A673 (cell line): ENCODE data around the gene PPP1R12C.

Experiments used
- EZH2 ChIP-seq: fragments of 200-600 bp; sonication (generic); IDR thresholded peaks from 2 replicates; pipeline ENCODE4 v1.6.1; 2017; ENCODE audit warnings: borderline replicate concordance, low read depth, mild to moderate bottlenecking, mixed read lengths, antibody characterized with exemption, low read length; ENCODE audit not compliant: poor library complexity, severe bottlenecking
- TF ChIP-seq, protein P1 (sequence below): fragments of 300-800, 200-600 bp; sonication (generic); conservative IDR thresholded peaks from 2 replicates; pipeline ENCODE4 v1.5.1; 2017; ENCODE audit warnings: low read depth, mild to moderate bottlenecking, antibody characterized with exemption, low read length, moderate library complexity, mixed read lengths

DNA sequence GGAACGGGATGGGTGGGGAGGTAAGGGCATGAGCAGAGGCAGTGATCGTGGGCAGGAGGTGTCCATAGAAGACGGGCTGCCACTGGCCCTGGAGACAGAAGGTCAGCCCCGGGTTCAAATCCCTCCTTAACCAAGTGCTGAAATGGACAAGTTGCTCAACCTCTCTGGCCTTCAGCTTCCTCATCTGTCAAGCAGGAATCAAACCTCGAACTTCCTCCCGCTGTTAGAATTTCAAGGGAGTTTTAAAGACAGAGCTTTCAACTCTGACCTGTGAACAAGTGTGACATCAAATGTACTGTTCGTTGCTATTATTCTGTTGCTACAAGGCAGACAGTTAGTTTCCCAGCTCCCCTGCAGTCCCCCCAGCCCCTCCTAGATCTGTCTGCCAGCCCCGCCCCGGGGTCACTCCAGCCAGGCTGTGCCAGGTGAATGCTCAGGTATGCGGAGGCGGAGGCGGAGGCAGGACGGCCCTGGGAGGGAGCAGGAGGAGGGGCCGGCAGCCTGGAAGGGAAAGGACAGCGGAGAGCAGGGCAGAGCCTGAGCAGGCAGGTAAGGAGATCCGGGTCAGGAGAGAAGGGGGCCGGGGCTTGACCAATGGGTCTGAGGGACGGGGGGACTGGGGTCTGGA is 42.0 kb downstream of the PPP1R12C start, which contains the start of gene EPS8L1:
- TF ChIP-seq, protein P1, sequence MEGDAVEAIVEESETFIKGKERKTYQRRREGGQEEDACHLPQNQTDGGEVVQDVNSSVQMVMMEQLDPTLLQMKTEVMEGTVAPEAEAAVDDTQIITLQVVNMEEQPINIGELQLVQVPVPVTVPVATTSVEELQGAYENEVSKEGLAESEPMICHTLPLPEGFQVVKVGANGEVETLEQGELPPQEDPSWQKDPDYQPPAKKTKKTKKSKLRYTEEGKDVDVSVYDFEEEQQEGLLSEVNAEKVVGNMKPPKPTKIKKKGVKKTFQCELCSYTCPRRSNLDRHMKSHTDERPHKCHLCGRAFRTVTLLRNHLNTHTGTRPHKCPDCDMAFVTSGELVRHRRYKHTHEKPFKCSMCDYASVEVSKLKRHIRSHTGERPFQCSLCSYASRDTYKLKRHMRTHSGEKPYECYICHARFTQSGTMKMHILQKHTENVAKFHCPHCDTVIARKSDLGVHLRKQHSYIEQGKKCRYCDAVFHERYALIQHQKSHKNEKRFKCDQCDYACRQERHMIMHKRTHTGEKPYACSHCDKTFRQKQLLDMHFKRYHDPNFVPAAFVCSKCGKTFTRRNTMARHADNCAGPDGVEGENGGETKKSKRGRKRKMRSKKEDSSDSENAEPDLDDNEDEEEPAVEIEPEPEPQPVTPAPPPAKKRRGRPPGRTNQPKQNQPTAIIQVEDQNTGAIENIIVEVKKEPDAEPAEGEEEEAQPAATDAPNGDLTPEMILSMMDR = no peak
- no peak for TF ChIP-seq EZH2
